Ovary (tissue), 3 donors: ENCODE measurements around the gene LSM2.

Source experiments
- POLR2A ChIP-seq: fragments of 450-650 bp; IDR thresholded peaks from one replicate; pipeline ENCODE4 v1.6.1; 2017; ENCODE audit warnings: antibody characterized with exemption, mild to moderate bottlenecking, moderate library complexity
- TF ChIP-seq, protein P1 (sequence below), 3 donors: fragments of 450-650 bp in 2 of 3; fragments of 200-600 bp in 1 of 3; IDR thresholded peaks; one replicate each; pipeline versions ENCODE4 v1.5.1 to v1.8.0; 2016 to 2022; ENCODE audit warnings: antibody characterized with exemption in 3 of 3, mild to moderate bottlenecking in 1 of 3
- donor health status: DM: no; HTN: no; CAD: no.

DNA sequence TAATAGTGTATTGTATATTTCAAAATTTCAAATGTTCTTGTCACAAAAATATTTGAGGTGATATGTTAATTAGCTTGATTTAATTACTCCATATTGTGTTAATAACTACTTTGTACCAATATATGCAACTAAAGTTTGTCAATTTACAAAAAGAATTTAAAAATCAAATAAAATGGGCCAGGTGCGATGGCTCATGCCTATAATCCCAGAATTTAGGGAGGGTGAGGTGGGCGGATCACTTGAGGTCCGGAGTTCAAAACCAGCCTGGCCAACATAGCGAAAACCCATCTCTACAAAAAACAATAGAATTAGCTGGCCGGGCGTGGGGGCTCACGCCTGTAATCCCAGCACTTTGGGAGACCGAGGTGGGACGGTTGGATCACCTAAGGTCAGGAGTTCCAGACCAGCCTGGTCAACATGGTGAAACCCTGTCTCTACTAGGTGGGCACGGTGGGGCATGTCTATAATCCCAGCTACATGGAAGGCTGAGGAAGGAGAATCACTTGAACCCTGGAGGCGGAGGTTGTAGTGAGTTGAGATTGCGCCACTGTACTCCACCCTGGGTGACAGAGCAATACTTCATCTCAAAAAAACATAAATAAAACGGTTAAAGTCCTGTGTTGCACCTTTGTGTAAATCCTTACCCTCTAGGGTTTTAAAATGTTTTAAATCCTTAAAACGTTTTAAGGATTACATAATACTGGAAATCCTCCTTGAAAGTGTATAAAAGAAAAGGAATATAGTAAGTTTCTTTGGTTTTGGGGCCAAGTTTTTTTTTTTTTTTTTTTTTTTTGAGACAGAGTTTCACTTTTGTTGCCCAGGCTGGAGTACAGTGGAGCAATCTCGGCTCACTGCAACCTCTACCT lies 24.8 kb upstream of the LSM2 start:
- TF ChIP-seq, protein P1, sequence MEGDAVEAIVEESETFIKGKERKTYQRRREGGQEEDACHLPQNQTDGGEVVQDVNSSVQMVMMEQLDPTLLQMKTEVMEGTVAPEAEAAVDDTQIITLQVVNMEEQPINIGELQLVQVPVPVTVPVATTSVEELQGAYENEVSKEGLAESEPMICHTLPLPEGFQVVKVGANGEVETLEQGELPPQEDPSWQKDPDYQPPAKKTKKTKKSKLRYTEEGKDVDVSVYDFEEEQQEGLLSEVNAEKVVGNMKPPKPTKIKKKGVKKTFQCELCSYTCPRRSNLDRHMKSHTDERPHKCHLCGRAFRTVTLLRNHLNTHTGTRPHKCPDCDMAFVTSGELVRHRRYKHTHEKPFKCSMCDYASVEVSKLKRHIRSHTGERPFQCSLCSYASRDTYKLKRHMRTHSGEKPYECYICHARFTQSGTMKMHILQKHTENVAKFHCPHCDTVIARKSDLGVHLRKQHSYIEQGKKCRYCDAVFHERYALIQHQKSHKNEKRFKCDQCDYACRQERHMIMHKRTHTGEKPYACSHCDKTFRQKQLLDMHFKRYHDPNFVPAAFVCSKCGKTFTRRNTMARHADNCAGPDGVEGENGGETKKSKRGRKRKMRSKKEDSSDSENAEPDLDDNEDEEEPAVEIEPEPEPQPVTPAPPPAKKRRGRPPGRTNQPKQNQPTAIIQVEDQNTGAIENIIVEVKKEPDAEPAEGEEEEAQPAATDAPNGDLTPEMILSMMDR (IDR thresholded peaks at IDR 0.05), result no peak
- no peak for TF ChIP-seq POLR2A
